Measurements from ENCODE around the gene ITGB3. TPM values are rescaled to one million over a fixed set of nuclear protein-coding genes. Genes with fewer than 3 reads are reported as not detected.

Gene ITGB3
- polyA plus RNA-seq, 1 of the 3 experiments (the other 2 are of a cell fraction): 4.6 TPM

DNA sequence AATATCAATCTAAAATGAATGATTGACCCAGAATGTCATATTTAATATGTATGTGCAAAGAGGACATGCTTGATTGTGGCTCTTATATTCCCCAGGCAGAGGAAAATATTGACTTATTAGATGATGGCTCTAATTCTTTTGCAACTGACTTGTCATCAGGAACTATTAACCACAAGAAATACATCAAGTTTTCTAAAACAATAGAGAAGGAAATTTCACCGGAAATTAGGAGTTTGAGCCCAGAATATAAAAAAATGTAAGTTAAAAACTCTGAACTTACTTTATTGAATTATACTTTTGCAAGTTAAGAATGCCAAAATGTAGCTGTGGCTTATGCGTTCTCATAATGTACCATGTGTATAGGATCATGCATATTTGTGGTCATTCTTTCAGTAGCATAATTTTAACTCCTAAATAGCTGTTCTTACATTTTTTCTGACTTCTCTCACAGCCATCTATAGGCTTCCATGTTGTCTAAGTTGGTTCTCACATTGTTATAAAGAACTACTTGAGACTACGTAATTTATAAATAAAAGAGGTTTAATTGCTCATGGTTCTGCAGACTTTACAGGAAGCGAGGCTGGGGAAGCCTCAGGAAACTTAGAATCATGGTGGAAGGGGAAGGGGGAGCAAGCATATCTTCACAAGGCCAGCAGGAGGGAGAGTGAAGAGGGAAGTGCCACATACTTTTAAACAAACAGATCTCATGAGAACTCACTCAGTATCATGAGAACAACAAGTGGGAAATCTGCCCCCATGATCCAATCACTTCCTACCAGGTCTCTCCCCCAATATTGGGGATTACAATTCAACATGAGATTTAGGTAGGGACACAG lies 81.7 kb downstream of the ITGB3 start:
- no peaks in the 10 kb centered on the region for H3K36me3 ChIP-seq (replicated peaks in 1 of 2; ENCODE audit: control insufficient read depth in 1 of 2, insufficient read depth in 2 of 2, low read length in 1 of 2)
- H3K9me2 ChIP-seq: no peaks in the 10 kb centered on the region
- no peak overlapping the region for H3K4me3 ChIP-seq (ENCODE audit: low read depth in 2 of 2, low read length in 1 of 2)
- H3K27me3 ChIP-seq (ENCODE audit: insufficient read depth): no peaks in the 10 kb centered on the region
- 0 out of 2 replicates have a peak, but pooled peaks cover 3% of the 10 kb centered on the region for H3K9me3 ChIP-seq
- H3F3A ChIP-seq (replicated peaks; ENCODE audit: insufficient read depth): no peaks in the 10 kb centered on the region
- H3K9ac ChIP-seq: no peak overlapping the region
- H4K20me1 ChIP-seq (ENCODE audit: insufficient read depth): no peaks in the 10 kb centered on the region
- H3K79me2 ChIP-seq (ENCODE audit: insufficient read depth): no peaks in the 10 kb centered on the region
- DNase-seq: no peak
- no peaks in the 10 kb centered on the region for H3K4me1 ChIP-seq (ENCODE audit: control insufficient read depth in 1 of 2, insufficient read depth in 2 of 2, low read depth in 1 of 2, low read length in 1 of 2)
- no peak overlapping the region for H3K4me2 ChIP-seq
- whole genome bisulfite sequencing (ENCODE audit: low lambda C conversion rate): 71% methylated on average over 4 of the region's 4 CpGs
- no peak overlapping the region for H2AFZ ChIP-seq (ENCODE audit: low read depth)
- CTCF ChIA-PET: interaction anchor here (0.9 to 1.7 kb wide), 3 partner anchors 19 to 281 kb away, joined by 3 to 4 read pairs (median 3); no protein-coding TSS in a partner anchor
- no peak overlapping the region for H3K27ac ChIP-seq (ENCODE audit: low read depth in 2 of 2, low read length in 1 of 2)
- TF ChIP-seq RFX5 (IDR thresholded peaks at IDR 0.05; ENCODE audit: low read length) (no peak), EP300 (IDR thresholded peaks at IDR 0.05; ENCODE audit: borderline replicate concordance in 1 of 2, low read depth in 1 of 2, low read length in 1 of 2) (no peak), CHD2 (IDR thresholded peaks at IDR 0.05; ENCODE audit: low read length, partially characterized antibody) (no peak), FOXJ3 (CRISPR knock-in tag; IDR thresholded peaks at IDR 0.05) (no peak), RAD21 (IDR thresholded peaks at IDR 0.05; ENCODE audit: low read length) (no peak), TCF12 (IDR thresholded peaks at IDR 0.05) (no peak), ELF1 (IDR thresholded peaks at IDR 0.05) (no peak), RCOR1 (IDR thresholded peaks at IDR 0.05; ENCODE audit: low read length) (no peak), NFIC (IDR thresholded peaks at IDR 0.05; ENCODE audit: borderline replicate concordance) (no peak)
- TF ChIP-seq, protein P1, sequence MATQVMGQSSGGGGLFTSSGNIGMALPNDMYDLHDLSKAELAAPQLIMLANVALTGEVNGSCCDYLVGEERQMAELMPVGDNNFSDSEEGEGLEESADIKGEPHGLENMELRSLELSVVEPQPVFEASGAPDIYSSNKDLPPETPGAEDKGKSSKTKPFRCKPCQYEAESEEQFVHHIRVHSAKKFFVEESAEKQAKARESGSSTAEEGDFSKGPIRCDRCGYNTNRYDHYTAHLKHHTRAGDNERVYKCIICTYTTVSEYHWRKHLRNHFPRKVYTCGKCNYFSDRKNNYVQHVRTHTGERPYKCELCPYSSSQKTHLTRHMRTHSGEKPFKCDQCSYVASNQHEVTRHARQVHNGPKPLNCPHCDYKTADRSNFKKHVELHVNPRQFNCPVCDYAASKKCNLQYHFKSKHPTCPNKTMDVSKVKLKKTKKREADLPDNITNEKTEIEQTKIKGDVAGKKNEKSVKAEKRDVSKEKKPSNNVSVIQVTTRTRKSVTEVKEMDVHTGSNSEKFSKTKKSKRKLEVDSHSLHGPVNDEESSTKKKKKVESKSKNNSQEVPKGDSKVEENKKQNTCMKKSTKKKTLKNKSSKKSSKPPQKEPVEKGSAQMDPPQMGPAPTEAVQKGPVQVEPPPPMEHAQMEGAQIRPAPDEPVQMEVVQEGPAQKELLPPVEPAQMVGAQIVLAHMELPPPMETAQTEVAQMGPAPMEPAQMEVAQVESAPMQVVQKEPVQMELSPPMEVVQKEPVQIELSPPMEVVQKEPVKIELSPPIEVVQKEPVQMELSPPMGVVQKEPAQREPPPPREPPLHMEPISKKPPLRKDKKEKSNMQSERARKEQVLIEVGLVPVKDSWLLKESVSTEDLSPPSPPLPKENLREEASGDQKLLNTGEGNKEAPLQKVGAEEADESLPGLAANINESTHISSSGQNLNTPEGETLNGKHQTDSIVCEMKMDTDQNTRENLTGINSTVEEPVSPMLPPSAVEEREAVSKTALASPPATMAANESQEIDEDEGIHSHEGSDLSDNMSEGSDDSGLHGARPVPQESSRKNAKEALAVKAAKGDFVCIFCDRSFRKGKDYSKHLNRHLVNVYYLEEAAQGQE (IDR thresholded peaks at IDR 0.05; ENCODE audit: low read depth, low read length): no peak
- POLR2A ChIA-PET: interaction anchor here (0.6 kb wide), 1 partner anchor 20 kb away, joined by 3 read pairs; no protein-coding TSS in a partner anchor

DNA sequence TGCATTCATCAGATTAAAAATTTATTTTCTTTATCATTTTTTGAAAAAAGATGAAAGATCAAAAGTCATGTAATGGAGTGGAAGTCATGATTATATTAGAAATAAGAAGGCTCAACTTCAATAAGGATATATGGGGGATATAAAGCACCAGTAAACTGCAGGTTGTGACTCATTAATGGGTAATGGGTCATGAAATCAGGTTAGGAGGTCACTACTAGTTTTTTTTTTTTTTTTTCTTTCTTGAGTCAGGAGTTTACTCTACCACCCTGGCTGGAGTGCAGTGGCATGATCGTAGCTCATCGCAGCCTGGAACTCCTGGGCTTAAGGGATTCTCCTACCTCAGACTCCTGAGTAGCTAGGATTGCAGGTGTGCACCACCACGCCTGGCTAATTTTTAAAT lies 84.4 kb downstream of the ITGB3 start:
- H4K20me1 ChIP-seq (ENCODE audit: insufficient read depth): no peaks in the 10 kb centered on the region
- H3K4me3 ChIP-seq (ENCODE audit: low read depth in 2 of 2, low read length in 1 of 2): no peak overlapping the region
- DNase-seq: no peak
- H3K27ac ChIP-seq (ENCODE audit: low read depth in 2 of 2, low read length in 1 of 2): no peak overlapping the region
- no peaks in the 10 kb centered on the region for H3F3A ChIP-seq (replicated peaks; ENCODE audit: insufficient read depth)
- H3K4me2 ChIP-seq: no peak overlapping the region
- WGBS (ENCODE audit: low lambda C conversion rate): 85% methylated on average over 3 of the region's 3 CpGs
- no peaks in the 10 kb centered on the region for H3K27me3 ChIP-seq (ENCODE audit: insufficient read depth)
- CTCF ChIA-PET: interaction anchor here (0.8 kb wide), 1 partner anchor 23 kb away, joined by 3 read pairs; no protein-coding TSS in a partner anchor
- H2AFZ ChIP-seq (ENCODE audit: low read depth): no peak overlapping the region
- no peak for TF ChIP-seq MEF2A (IDR thresholded peaks at IDR 0.05; ENCODE audit: borderline replicate concordance, low read depth)
- no peak for TF ChIP-seq RFX5 (IDR thresholded peaks at IDR 0.05; ENCODE audit: low read length)
- TF ChIP-seq EP300 (IDR thresholded peaks at IDR 0.05; ENCODE audit: borderline replicate concordance in 1 of 2, low read depth in 1 of 2, low read length in 1 of 2): no peak
- TF ChIP-seq, protein P2, sequence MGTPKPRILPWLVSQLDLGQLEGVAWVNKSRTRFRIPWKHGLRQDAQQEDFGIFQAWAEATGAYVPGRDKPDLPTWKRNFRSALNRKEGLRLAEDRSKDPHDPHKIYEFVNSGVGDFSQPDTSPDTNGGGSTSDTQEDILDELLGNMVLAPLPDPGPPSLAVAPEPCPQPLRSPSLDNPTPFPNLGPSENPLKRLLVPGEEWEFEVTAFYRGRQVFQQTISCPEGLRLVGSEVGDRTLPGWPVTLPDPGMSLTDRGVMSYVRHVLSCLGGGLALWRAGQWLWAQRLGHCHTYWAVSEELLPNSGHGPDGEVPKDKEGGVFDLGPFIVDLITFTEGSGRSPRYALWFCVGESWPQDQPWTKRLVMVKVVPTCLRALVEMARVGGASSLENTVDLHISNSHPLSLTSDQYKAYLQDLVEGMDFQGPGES (IDR thresholded peaks at IDR 0.05; ENCODE audit: low read depth, low read length): no peak
- TF ChIP-seq SMC3 (IDR thresholded peaks at IDR 0.05; ENCODE audit: low read depth, low read length): no peak
- TF ChIP-seq, protein P3, sequence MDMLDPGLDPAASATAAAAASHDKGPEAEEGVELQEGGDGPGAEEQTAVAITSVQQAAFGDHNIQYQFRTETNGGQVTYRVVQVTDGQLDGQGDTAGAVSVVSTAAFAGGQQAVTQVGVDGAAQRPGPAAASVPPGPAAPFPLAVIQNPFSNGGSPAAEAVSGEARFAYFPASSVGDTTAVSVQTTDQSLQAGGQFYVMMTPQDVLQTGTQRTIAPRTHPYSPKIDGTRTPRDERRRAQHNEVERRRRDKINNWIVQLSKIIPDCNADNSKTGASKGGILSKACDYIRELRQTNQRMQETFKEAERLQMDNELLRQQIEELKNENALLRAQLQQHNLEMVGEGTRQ (IDR thresholded peaks at IDR 0.05; ENCODE audit: borderline replicate concordance, low read depth, low read length): no peak
- TF ChIP-seq, protein P4, sequence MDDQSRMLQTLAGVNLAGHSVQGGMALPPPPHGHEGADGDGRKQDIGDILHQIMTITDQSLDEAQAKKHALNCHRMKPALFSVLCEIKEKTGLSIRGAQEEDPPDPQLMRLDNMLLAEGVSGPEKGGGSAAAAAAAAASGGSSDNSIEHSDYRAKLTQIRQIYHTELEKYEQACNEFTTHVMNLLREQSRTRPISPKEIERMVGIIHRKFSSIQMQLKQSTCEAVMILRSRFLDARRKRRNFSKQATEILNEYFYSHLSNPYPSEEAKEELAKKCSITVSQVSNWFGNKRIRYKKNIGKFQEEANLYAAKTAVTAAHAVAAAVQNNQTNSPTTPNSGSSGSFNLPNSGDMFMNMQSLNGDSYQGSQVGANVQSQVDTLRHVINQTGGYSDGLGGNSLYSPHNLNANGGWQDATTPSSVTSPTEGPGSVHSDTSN (IDR thresholded peaks at IDR 0.05): no peak
- no peak for TF ChIP-seq FOSL2 (IDR thresholded peaks at IDR 0.05; ENCODE audit: borderline replicate concordance, low read depth)
- TF ChIP-seq, protein P5, sequence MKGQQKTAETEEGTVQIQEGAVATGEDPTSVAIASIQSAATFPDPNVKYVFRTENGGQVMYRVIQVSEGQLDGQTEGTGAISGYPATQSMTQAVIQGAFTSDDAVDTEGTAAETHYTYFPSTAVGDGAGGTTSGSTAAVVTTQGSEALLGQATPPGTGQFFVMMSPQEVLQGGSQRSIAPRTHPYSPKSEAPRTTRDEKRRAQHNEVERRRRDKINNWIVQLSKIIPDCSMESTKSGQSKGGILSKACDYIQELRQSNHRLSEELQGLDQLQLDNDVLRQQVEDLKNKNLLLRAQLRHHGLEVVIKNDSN (IDR thresholded peaks at IDR 0.05; ENCODE audit: borderline replicate concordance, low read depth): no peak
- no peak for TF ChIP-seq NFIC (IDR thresholded peaks at IDR 0.05; ENCODE audit: borderline replicate concordance)
- TF ChIP-seq RXRA (IDR thresholded peaks at IDR 0.05; ENCODE audit: borderline replicate concordance, low read depth): no peak
- TF ChIP-seq RCOR1 (IDR thresholded peaks at IDR 0.05; ENCODE audit: low read length): no peak
- peaks cover 0 to 3% of the 10 kb centered on the region in 2 experiments for H3K36me3 ChIP-seq (replicated peaks in 1 of 2; ENCODE audit: control insufficient read depth in 1 of 2, insufficient read depth in 2 of 2, low read length in 1 of 2)
- no peaks in the 10 kb centered on the region for H3K79me2 ChIP-seq (ENCODE audit: insufficient read depth)
- POLR2A ChIA-PET: no interaction called here
- no peak overlapping the region for H3K9ac ChIP-seq
- no peaks in the 10 kb centered on the region for H3K4me1 ChIP-seq (ENCODE audit: control insufficient read depth in 1 of 2, insufficient read depth in 2 of 2, low read depth in 1 of 2, low read length in 1 of 2)
- peaks cover 7% of the 10 kb centered on the region; the same call in 1 of the 2 replicates for H3K9me3 ChIP-seq
- no peaks in the 10 kb centered on the region for H3K9me2 ChIP-seq
